Liver (tissue), 9 donors: Measurements from ENCODE around the gene UBA52. TPM values are rescaled to one million over a fixed set of nuclear protein-coding genes. Genes with fewer than 3 reads are reported as not detected.

Experiments
- DNase-seq: peaks from one replicate; pipeline ENCODE4 v3.0.0-alpha.2; 2017; ENCODE audit warnings: low spot score
- H3K27ac ChIP-seq, 2 donors: one replicate each; pipeline ENCODE4 v1.7.0; 2013; ENCODE audit warnings: inconsistent platforms in 2 of 2, low read length in 2 of 2, control low read depth in 1 of 2, low read depth in 1 of 2, mild to moderate bottlenecking in 1 of 2
- H3K27me3 ChIP-seq, 4 donors: one replicate each; pipeline versions ENCODE4 v1.6.1 to v1.7.0; 2013; ENCODE audit warnings: low read length in 3 of 4, inconsistent platforms in 1 of 4, mild to moderate bottlenecking in 1 of 4, moderate library complexity in 1 of 4; ENCODE audit not compliant: control insufficient read depth in 4 of 4, insufficient read depth in 4 of 4
- H3K36me3 ChIP-seq, 4 donors: one replicate each; pipeline versions ENCODE4 v1.6.1 to v1.7.0; 2013; ENCODE audit warnings: low read length in 3 of 4, mild to moderate bottlenecking in 3 of 4, low read depth in 1 of 4, moderate library complexity in 1 of 4; ENCODE audit not compliant: control insufficient read depth in 4 of 4, insufficient read depth in 3 of 4
- H3K4me1 ChIP-seq, 4 donors: one replicate each; pipeline versions ENCODE4 v1.6.1 to v1.7.0; 2013; ENCODE audit warnings: low read length in 3 of 4, mild to moderate bottlenecking in 3 of 4, moderate library complexity in 1 of 4; ENCODE audit not compliant: control insufficient read depth in 4 of 4, insufficient read depth in 4 of 4
- H3K4me3 ChIP-seq, 3 donors: one replicate each; pipeline versions ENCODE4 v1.6.1 to v1.7.0; 2013; ENCODE audit warnings: low read length in 3 of 3, control low read depth in 1 of 3, low read depth in 1 of 3, mild to moderate bottlenecking in 1 of 3
- H3K9ac ChIP-seq, 2 donors: one replicate each; pipeline ENCODE4 v1.7.0; 2013; ENCODE audit warnings: low read length in 2 of 2, mild to moderate bottlenecking in 2 of 2, moderate library complexity in 2 of 2, control low read depth in 1 of 2, low read depth in 1 of 2
- H3K9me3 ChIP-seq, 4 donors: one replicate each; pipeline versions ENCODE4 v1.6.1 to v1.7.0; 2013; ENCODE audit warnings: low read length in 3 of 4; ENCODE audit not compliant: control insufficient read depth in 4 of 4
- ATF3 ChIP-seq: IDR thresholded peaks from 2 replicates; pipeline ENCODE4 v1.6.1; 2016; ENCODE audit warnings: antibody characterized with exemption
- EGR1 ChIP-seq, 2 donors: IDR thresholded peaks; 2 replicates each; pipeline ENCODE4 v1.6.1; 2016 to 2018; ENCODE audit warnings: antibody characterized with exemption in 2 of 2, low read depth in 2 of 2
- FOXA1 ChIP-seq: IDR thresholded peaks from 2 replicates; pipeline ENCODE4 v1.6.1; 2016; ENCODE audit warnings: antibody characterized with exemption
- GABPA ChIP-seq, 2 donors: IDR thresholded peaks in 1 of 2; conservative IDR thresholded peaks in 1 of 2; 2 replicates each; pipeline ENCODE4 v1.6.1; 2016; ENCODE audit warnings: antibody characterized with exemption in 2 of 2, mild to moderate bottlenecking in 1 of 2, moderate library complexity in 1 of 2
- HNF4A ChIP-seq, 2 donors: conservative IDR thresholded peaks; 2 replicates each; pipeline ENCODE4 v1.6.1; 2016; ENCODE audit warnings: antibody characterized with exemption in 2 of 2, mild to moderate bottlenecking in 2 of 2
- HNF4G ChIP-seq: IDR thresholded peaks from 2 replicates; pipeline ENCODE4 v1.6.1; 2016; ENCODE audit warnings: antibody characterized with exemption
- JUND ChIP-seq, 2 donors: IDR thresholded peaks; 2 replicates each; pipeline ENCODE4 v1.6.1; 2016; ENCODE audit warnings: antibody characterized with exemption in 2 of 2
- MAX ChIP-seq: IDR thresholded peaks from 2 replicates; pipeline ENCODE4 v1.6.1; 2016; ENCODE audit warnings: antibody characterized with exemption
- NR2F2 ChIP-seq: IDR thresholded peaks from 2 replicates; pipeline ENCODE4 v1.6.1; 2016; ENCODE audit warnings: antibody characterized with exemption
- RAD21 ChIP-seq, 2 donors: IDR thresholded peaks; 2 replicates each; pipeline ENCODE4 v1.6.1; 2016; ENCODE audit warnings: antibody characterized with exemption in 2 of 2, mild to moderate bottlenecking in 2 of 2
- REST ChIP-seq: IDR thresholded peaks from 2 replicates; pipeline ENCODE4 v1.6.1; 2016; ENCODE audit warnings: antibody characterized with exemption, mild to moderate bottlenecking
- RXRA ChIP-seq, 2 donors: IDR thresholded peaks; 2 replicates each; pipeline ENCODE4 v1.6.1; 2017 to 2018; ENCODE audit warnings: antibody characterized with exemption in 2 of 2, mild to moderate bottlenecking in 1 of 2
- TAF1 ChIP-seq: conservative IDR thresholded peaks from 2 replicates; pipeline ENCODE4 v1.6.1; 2016; ENCODE audit warnings: antibody characterized with exemption, mild to moderate bottlenecking
- ZBTB33 ChIP-seq: IDR thresholded peaks from 2 replicates; pipeline ENCODE4 v1.6.1; 2016; ENCODE audit warnings: antibody characterized with exemption
- WGBS: extraction: QIAGEN DNeasy Blood & Tissue Kit; methylation state at CpG from one replicate; pipeline ENCODE4 v1.1.7; 2013; 5-methylcytosine and 5-hydroxymethylcytosine counted together
- polyA plus RNA-seq, 2 donors: library from polyadenylated mRNA; stranded (reverse) in 1 of 2; unstranded in 1 of 2; fragments of 200-250 nt in 1 of 2; fragments of >200 nt in 1 of 2; fragmentation: Nextera tagmentation in 1 of 2; extraction: Ambion mirVana in 1 of 2; gene quantifications; one replicate each; pipeline versions ENCODE4 v1.2.1 to v1.2.3, GENCODE V29; 2013 to 2015
- total RNA-seq, 2 donors: library from RNA; depleted of rRNA; stranded (reverse); fragments of >200 nt; gene quantifications; one replicate each; pipeline ENCODE4 v1.2.3, GENCODE V29; 2014
- TF ChIP-seq, protein P1 (sequence below): fragments of 150-350 bp; IDR thresholded peaks from 2 replicates; pipeline ENCODE4 v1.5.1; 2017; ENCODE audit warnings: improper control_type of control experiment, low read depth, low read length; ENCODE audit not compliant: missing input control
- donor health status: healthy.
- donor health status: healthy.
- donor health status: healthy.
- donor health status: healthy.
- donor health status: healthy.

UBA52 gene
- total and polyA plus RNA-seq, 4 donors: 324 to 647 (median 484) TPM

DNA sequence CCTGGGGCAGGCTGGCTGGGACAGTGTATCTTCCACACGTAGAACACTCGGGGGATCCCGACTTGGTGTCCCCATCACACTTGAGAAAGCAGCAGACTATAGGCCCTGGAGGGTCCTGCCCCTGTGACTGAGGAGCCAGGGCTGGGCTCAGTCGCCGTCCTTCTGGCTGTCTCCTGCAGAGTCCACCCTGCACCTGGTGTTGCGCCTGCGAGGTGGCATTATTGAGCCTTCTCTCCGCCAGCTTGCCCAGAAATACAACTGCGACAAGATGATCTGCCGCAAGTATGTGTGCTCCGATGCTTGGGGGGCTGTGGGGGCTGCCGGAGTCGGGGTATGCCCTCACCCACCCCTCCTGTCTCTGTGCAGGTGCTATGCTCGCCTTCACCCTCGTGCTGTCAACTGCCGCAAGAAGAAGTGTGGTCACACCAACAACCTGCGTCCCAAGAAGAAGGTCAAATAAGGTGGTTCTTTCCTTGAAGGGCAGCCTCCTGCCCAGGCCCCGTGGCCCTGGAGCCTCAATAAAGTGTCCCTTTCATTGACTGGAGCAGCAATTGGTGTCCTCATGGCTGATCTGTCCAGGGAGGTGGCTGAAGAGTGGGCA, 3.1 kb downstream of the UBA52 start:
- no peaks in the 10 kb centered on the region for H3K9me3 ChIP-seq
- H3K36me3 ChIP-seq: peaks cover 13 to 36% (median 25%) of the 10 kb centered on the region in 4 donors
- DNase-seq: no peak
- H3K4me1 ChIP-seq: peaks cover 4 to 20% (median 12%) of the 10 kb centered on the region in 4 donors
- no peak overlapping the region for H3K9ac ChIP-seq
- 96% methylated on average over 18 of the region's 18 CpGs for WGBS
- H3K4me3 ChIP-seq: no peak overlapping the region
- no peaks in the 10 kb centered on the region for H3K27me3 ChIP-seq
- TF ChIP-seq HNF4A (conservative IDR thresholded peaks at IDR 0.05) (no peak), RXRA (IDR thresholded peaks at IDR 0.05) (no peak), RAD21 (IDR thresholded peaks at IDR 0.05) (no peak), ZBTB33 (no peak), GABPA (IDR thresholded peaks at IDR 0.05 in 1 of 2, conservative IDR thresholded peaks at IDR 0.05 in 1 of 2) (no peak), MAX (no peak), EGR1 (IDR thresholded peaks at IDR 0.05; ENCODE audit: low read depth in 2 of 2) (no peak), TAF1 (no peak)
- TF ChIP-seq, protein P1, sequence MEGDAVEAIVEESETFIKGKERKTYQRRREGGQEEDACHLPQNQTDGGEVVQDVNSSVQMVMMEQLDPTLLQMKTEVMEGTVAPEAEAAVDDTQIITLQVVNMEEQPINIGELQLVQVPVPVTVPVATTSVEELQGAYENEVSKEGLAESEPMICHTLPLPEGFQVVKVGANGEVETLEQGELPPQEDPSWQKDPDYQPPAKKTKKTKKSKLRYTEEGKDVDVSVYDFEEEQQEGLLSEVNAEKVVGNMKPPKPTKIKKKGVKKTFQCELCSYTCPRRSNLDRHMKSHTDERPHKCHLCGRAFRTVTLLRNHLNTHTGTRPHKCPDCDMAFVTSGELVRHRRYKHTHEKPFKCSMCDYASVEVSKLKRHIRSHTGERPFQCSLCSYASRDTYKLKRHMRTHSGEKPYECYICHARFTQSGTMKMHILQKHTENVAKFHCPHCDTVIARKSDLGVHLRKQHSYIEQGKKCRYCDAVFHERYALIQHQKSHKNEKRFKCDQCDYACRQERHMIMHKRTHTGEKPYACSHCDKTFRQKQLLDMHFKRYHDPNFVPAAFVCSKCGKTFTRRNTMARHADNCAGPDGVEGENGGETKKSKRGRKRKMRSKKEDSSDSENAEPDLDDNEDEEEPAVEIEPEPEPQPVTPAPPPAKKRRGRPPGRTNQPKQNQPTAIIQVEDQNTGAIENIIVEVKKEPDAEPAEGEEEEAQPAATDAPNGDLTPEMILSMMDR: no peak
- H3K27ac ChIP-seq: no peak overlapping the region

DNA sequence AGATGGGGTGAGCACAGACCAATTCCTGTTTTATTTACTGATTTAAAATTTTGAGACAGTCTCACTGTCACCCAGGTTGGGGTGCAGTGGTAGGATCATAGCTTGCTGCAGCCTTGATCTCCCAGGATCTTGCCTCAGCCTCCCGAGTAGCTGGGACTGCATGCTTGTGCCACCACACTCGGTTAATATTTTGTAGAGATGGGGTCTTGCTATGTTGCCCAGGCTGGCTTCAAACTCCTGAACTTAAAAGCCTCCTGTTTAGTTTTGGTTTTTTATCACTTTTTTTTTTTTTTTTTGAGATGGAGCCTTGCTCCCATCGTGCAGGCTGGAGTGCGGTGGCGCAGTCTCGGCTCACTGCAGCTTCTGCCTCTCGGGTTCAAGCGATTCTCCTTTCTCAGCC, 4.7 kb downstream of the UBA52 start:
- Histone ChIP-seq H3K4me3 (no peak overlapping the region), H3K27ac (no peak overlapping the region), H3K9me3 (no peaks in the 10 kb centered on the region), H3K27me3 (no peaks in the 10 kb centered on the region), H3K4me1 (peaks cover 4 to 18% (median 13%) of the 10 kb centered on the region in 4 donors), H3K36me3 (peaks cover 13 to 36% (median 25%) of the 10 kb centered on the region in 4 donors), H3K9ac (no peak overlapping the region)
- DNase-seq: no peak
- WGBS: 92% methylated on average over 8 of the region's 8 CpGs
- no peak for TF ChIP-seq TAF1

GRCh38 chr19:18577365-18577914, 5.8 kb downstream of the UBA52 start:
- no peaks in the 10 kb centered on the region for H3K27me3 ChIP-seq
- peaks cover 13 to 36% (median 25%) of the 10 kb centered on the region in 4 donors for H3K36me3 ChIP-seq
- WGBS: 94% methylated on average over 21 of the region's 21 CpGs
- H3K9me3 ChIP-seq: no peaks in the 10 kb centered on the region
- no peak overlapping the region for H3K4me3 ChIP-seq
- H3K27ac ChIP-seq: no peak overlapping the region
- H3K4me1 ChIP-seq: peaks cover 4 to 14% (median 10%) of the 10 kb centered on the region in 4 donors
- no peak for DNase-seq
- H3K9ac ChIP-seq: no peak overlapping the region
- no peak for TF ChIP-seq FOXA1
- TF ChIP-seq ZBTB33: no peak
- TF ChIP-seq TAF1: no peak
- TF ChIP-seq HNF4A (conservative IDR thresholded peaks at IDR 0.05): no peak
- no peak for TF ChIP-seq JUND (IDR thresholded peaks at IDR 0.05)
- TF ChIP-seq REST: no peak
- no peak for TF ChIP-seq MAX
- TF ChIP-seq RXRA (IDR thresholded peaks at IDR 0.05): no peak
- no peak for TF ChIP-seq HNF4G
- TF ChIP-seq ATF3: no peak
- TF ChIP-seq NR2F2: no peak
